Neural cell (in vitro differentiated cells): ENCODE data around the gene GPRIN3. TPM values are rescaled to one million over a fixed set of nuclear protein-coding genes. Genes with fewer than 3 reads are reported as not detected.
A peak's percentile ranks its signal among the peaks of the same experiment; 100 is the strongest.

ENCODE experiments used
- H2AFZ ChIP-seq: fragments of 200-600, 300-800 bp; sonication (generic), shearing (Covaris generic); 2 replicates; pipeline ENCODE4 v1.6.0; 2014; ENCODE audit warnings: low read depth, mild to moderate bottlenecking, antibody characterized with exemption, low read length, moderate library complexity
- H3F3A ChIP-seq: fragments of 200-600 bp; shearing (Covaris generic); 2 replicates; pipeline ENCODE4 v1.6.1; 2016; ENCODE audit warnings: mild to moderate bottlenecking, moderate library complexity, mixed read lengths, antibody characterized with exemption, low read length; ENCODE audit not compliant: insufficient read depth, poor library complexity, severe bottlenecking
- H3K27ac ChIP-seq: fragments of 200-600, 300-800 bp; sonication (generic), shearing (Covaris generic); 2 replicates; pipeline ENCODE4 v1.5.1; 2014; ENCODE audit warnings: mild to moderate bottlenecking, low read length, moderate library complexity
- H3K27me3 ChIP-seq: fragments of 300-800, 200-600 bp; sonication (generic), shearing (Covaris generic); 2 replicates; pipeline ENCODE4 v1.6.0; 2014; ENCODE audit warnings: mild to moderate bottlenecking, low read depth, low read length, moderate library complexity; ENCODE audit not compliant: insufficient read depth
- H3K36me3 ChIP-seq: fragments of 300-800, 200-600 bp; sonication (generic), shearing (Covaris generic); 2 replicates; pipeline ENCODE4 v1.5.1; 2014; ENCODE audit warnings: mild to moderate bottlenecking, antibody characterized with exemption, low read length, moderate library complexity; ENCODE audit not compliant: insufficient read depth
- H3K4me2 ChIP-seq: fragments of 300-800, 200-600 bp; sonication (generic), shearing (Covaris generic); 2 replicates; pipeline ENCODE4 v1.6.0; 2014; ENCODE audit warnings: mild to moderate bottlenecking, low read length
- H3K4me3 ChIP-seq: fragments of 300-800, 200-600 bp; sonication (generic), shearing (Covaris generic); 2 replicates; pipeline ENCODE4 v1.5.1; 2014; ENCODE audit warnings: mild to moderate bottlenecking, low read length, moderate library complexity
- H3K79me2 ChIP-seq: fragments of 200-600 bp; shearing (Covaris generic); replicated peaks from 2 replicates; pipeline ENCODE4 v1.6.0; 2014; ENCODE audit warnings: mild to moderate bottlenecking, low read length, moderate library complexity; ENCODE audit not compliant: insufficient read depth
- H3K9ac ChIP-seq: fragments of 300-800, 200-600 bp; sonication (generic), shearing (Covaris generic); 2 replicates; pipeline ENCODE4 v1.6.1; 2016; ENCODE audit warnings: mild to moderate bottlenecking, low read length, mixed read lengths
- H3K9me2 ChIP-seq: fragments of 200-600 bp; shearing (Covaris generic); 2 replicates; pipeline ENCODE4 v1.6.1; 2016; ENCODE audit warnings: mild to moderate bottlenecking, low read length, mixed read lengths; ENCODE audit not compliant: insufficient read depth
- H3K9me3 ChIP-seq: fragments of 200-600, 300-800 bp; sonication (generic), shearing (Covaris generic); 2 replicates; pipeline ENCODE4 v1.6.1; 2016; ENCODE audit warnings: mild to moderate bottlenecking, mixed run types, low read length, moderate library complexity, mixed read lengths
- H4K20me1 ChIP-seq: fragments of 200-600 bp; shearing (Covaris generic); 2 replicates; pipeline ENCODE4 v1.6.1; 2016; ENCODE audit warnings: mild to moderate bottlenecking, mixed run types; ENCODE audit not compliant: insufficient read depth
- CTCF ChIP-seq: fragments of 450-650 bp; IDR thresholded peaks from 2 replicates; pipeline ENCODE4 v1.5.1; 2014; ENCODE audit warnings: antibody characterized with exemption, mild to moderate bottlenecking, moderate library complexity; ENCODE audit not compliant: poor library complexity, severe bottlenecking
- EP300 ChIP-seq: fragments of 450-650 bp; conservative IDR thresholded peaks from 2 replicates; pipeline ENCODE4 v1.6.1; 2014; ENCODE audit warnings: antibody characterized with exemption, mild to moderate bottlenecking, moderate library complexity; ENCODE audit not compliant: poor library complexity, severe bottlenecking
- EZH2 ChIP-seq: fragments of 200-600, 300-800 bp; shearing (Covaris generic), sonication (generic); IDR thresholded peaks from 2 replicates; pipeline ENCODE4 v1.6.1; 2014; ENCODE audit warnings: antibody characterized with exemption, low read length, borderline replicate concordance, mild to moderate bottlenecking; ENCODE audit not compliant: insufficient read depth, poor library complexity, severe bottlenecking
- MXI1 ChIP-seq: fragments of 450-650 bp; conservative IDR thresholded peaks from 2 replicates; pipeline ENCODE4 v1.6.1; 2014; ENCODE audit warnings: antibody characterized with exemption, mild to moderate bottlenecking; ENCODE audit not compliant: poor library complexity, severe bottlenecking
- POLR2AphosphoS5 ChIP-seq: IDR thresholded peaks from 2 replicates; pipeline ENCODE4 v1.6.1; 2012
- RAD21 ChIP-seq: fragments of 450-650 bp; conservative IDR thresholded peaks from 2 replicates; pipeline ENCODE4 v1.6.1; 2014; ENCODE audit warnings: antibody characterized with exemption, mild to moderate bottlenecking, moderate library complexity
- REST ChIP-seq: IDR thresholded peaks from 2 replicates; pipeline ENCODE4 v1.6.1; 2012; ENCODE audit warnings: borderline replicate concordance
- SMC3 ChIP-seq: fragments of 450-650 bp; conservative IDR thresholded peaks from 2 replicates; pipeline ENCODE4 v1.6.1; 2014; ENCODE audit warnings: antibody characterized with exemption, mild to moderate bottlenecking, moderate library complexity; ENCODE audit not compliant: poor library complexity
- TAF1 ChIP-seq: IDR thresholded peaks from 2 replicates; pipeline ENCODE4 v1.6.1; 2012; ENCODE audit warnings: low read depth
- polyA plus RNA-seq: library from polyadenylated mRNA; depleted of rRNA; stranded (reverse); fragments of >200 nt; gene quantifications from 2 replicates; pipeline ENCODE4 v1.2.3, GENCODE V29; 2014

GPRIN3 gene
- polyA plus RNA-seq, 1 donor from 2014 or later = 7.0 TPM

GRCh38 chr4:89222170-89222569 lies 85.4 kb downstream of the GPRIN3 start:
- Histone ChIP-seq H3K9ac (no peak overlapping the region), H3K9me3 (no peaks in the 10 kb centered on the region), H3K4me2 (no peak overlapping the region), H2AFZ (no peak overlapping the region), H3K36me3 (no peaks in the 10 kb centered on the region), H3K4me3 (no peak overlapping the region), H3K9me2 (no peaks in the 10 kb centered on the region), H3K79me2 (no peaks in the 10 kb centered on the region), H3K27me3 (no peaks in the 10 kb centered on the region), H3F3A (no peaks in the 10 kb centered on the region), H4K20me1 (no peaks in the 10 kb centered on the region), H3K27ac (no peak overlapping the region)
- TF ChIP-seq CTCF = no peak
- TF ChIP-seq MXI1 = no peak
- no peak for TF ChIP-seq TAF1
- TF ChIP-seq SMC3 = no peak

GRCh38 chr4:89221167-89221867 lies 86.3 kb downstream of the GPRIN3 start:
- no peaks in the 10 kb centered on the region for H3K9me2 ChIP-seq
- H4K20me1 ChIP-seq = no peaks in the 10 kb centered on the region
- no peaks in the 10 kb centered on the region for H3K79me2 ChIP-seq
- H3K36me3 ChIP-seq = no peaks in the 10 kb centered on the region
- H3K4me2 ChIP-seq = no peak overlapping the region
- no peak overlapping the region for H3K27ac ChIP-seq
- H3K9me3 ChIP-seq = no peaks in the 10 kb centered on the region
- TF ChIP-seq RAD21 (no peak), CTCF (no peak), TAF1 (no peak), EZH2 (no peak), REST (no peak), SMC3 (no peak), POLR2AphosphoS5 (peak; percentile 51), MXI1 (no peak), EP300 (peak; percentile 43)
- no peak overlapping the region for H2AFZ ChIP-seq
- no peak overlapping the region for H3K4me3 ChIP-seq
- H3F3A ChIP-seq = no peaks in the 10 kb centered on the region
- H3K27me3 ChIP-seq = no peaks in the 10 kb centered on the region
- no peak overlapping the region for H3K9ac ChIP-seq
